H1 (cell line): ENCODE results near the gene ULK3. TPM values are rescaled to one million over a fixed set of nuclear protein-coding genes. Genes with fewer than 3 reads are reported as not detected.

Experiments used
- CTCF ChIA-PET: fragments of 300-600 bp; sonication (Branson Sonifier 250); formaldehyde crosslinking; loops from one replicate; lab custom pipeline; 2021; ENCODE audit not compliant: partially characterized antibody; lab: Charles Lee
- POLR2A ChIA-PET: fragments of 300-600 bp; sonication (Branson Sonifier 250); formaldehyde crosslinking; loops from one replicate; lab custom pipeline; 2021; ENCODE audit warnings: inconsistent platforms; ENCODE audit not compliant: partially characterized antibody; lab: Charles Lee
- DNase-seq, 2 experiments: peaks; one replicate each; pipeline versions ENCODE4 v3.0.0 to v3.0.0-alpha.2; 2010 to 2022; ENCODE audit warnings: low spot score in 2 of 2, low read depth in 1 of 2, mixed read lengths in 1 of 2
- FAIRE-seq: peaks from 2 replicates; lab custom pipeline; 2011; peaks lifted over from hg19 to GRCh38; lab: Jason Lieb, UNC
- H2AFZ ChIP-seq: 2 replicates; pipeline ENCODE4 v1.8.1; 2012; ENCODE audit warnings: low read length, inconsistent platforms
- H2AK5ac ChIP-seq: 2 replicates; pipeline ENCODE4 v1.6.1; 2013; ENCODE audit warnings: low read depth, low read length
- H2BK120ac ChIP-seq: replicated peaks from 2 replicates; pipeline ENCODE3; 2013; ENCODE audit warnings: low read depth, low read length, inconsistent platforms
- H2BK12ac ChIP-seq: 2 replicates; pipeline ENCODE4 v1.6.1; 2013; ENCODE audit warnings: low read depth, low read length
- H2BK15ac ChIP-seq: 2 replicates; pipeline ENCODE4 v1.6.1; 2013; ENCODE audit warnings: low read length
- H2BK20ac ChIP-seq: 2 replicates; pipeline ENCODE4 v1.6.1; 2013; ENCODE audit warnings: low read length
- H2BK5ac ChIP-seq: 2 replicates; pipeline ENCODE4 v1.6.1; 2013; ENCODE audit warnings: low read depth, low read length
- H3K14ac ChIP-seq: 2 replicates; pipeline ENCODE4 v1.6.1; 2013; ENCODE audit warnings: inconsistent platforms; ENCODE audit not compliant: insufficient read length
- H3K18ac ChIP-seq: 2 replicates; pipeline ENCODE4 v1.6.1; 2013; ENCODE audit warnings: low read length; ENCODE audit errors: extremely low read depth
- H3K23ac ChIP-seq: 2 replicates; pipeline ENCODE4 v1.6.1; 2013; ENCODE audit warnings: inconsistent platforms; ENCODE audit not compliant: insufficient read length
- H3K23me2 ChIP-seq: 2 replicates; pipeline ENCODE4 v1.6.1; 2013; ENCODE audit warnings: low read depth, low read length
- H3K27ac ChIP-seq: 2 replicates; pipeline ENCODE4 v1.6.1; 2011; ENCODE audit warnings: low read depth, low read length, inconsistent platforms
- H3K27me3 ChIP-seq, 4 experiments: replicated peaks in 1 of 4; 1 replicate in 1 of 4; 2 replicates in 3 of 4; pipeline versions ENCODE4 v1.6.1 to v1.8.1; 2011 to 2013; ENCODE audit warnings: low read length in 3 of 4, mild to moderate bottlenecking in 3 of 4, inconsistent platforms in 2 of 4, mixed read lengths in 2 of 4, moderate library complexity in 1 of 4; ENCODE audit not compliant: control insufficient read depth in 3 of 4, insufficient read depth in 3 of 4; ENCODE audit errors: extremely low read depth in 1 of 4
- H3K36me3 ChIP-seq, 4 experiments: 2 replicates each; pipeline versions ENCODE4 v1.6.1 to v1.8.1; 2011 to 2013; ENCODE audit warnings: mild to moderate bottlenecking in 4 of 4, low read length in 3 of 4, moderate library complexity in 2 of 4, control low read depth in 1 of 4, inconsistent platforms in 1 of 4; ENCODE audit not compliant: insufficient read depth in 4 of 4, control insufficient read depth in 2 of 4
- H3K4ac ChIP-seq: replicated peaks from 2 replicates; pipeline ENCODE3; 2013; ENCODE audit warnings: low read length, low read depth, mixed read lengths, inconsistent platforms; ENCODE audit not compliant: insufficient read length
- H3K4me1 ChIP-seq, 4 experiments: replicated peaks in 1 of 4; 1 replicate in 1 of 4; 2 replicates in 3 of 4; pipeline versions ENCODE4 v1.6.1 to v1.8.1; 2011 to 2013; ENCODE audit warnings: low read length in 3 of 4, inconsistent platforms in 2 of 4, mixed read lengths in 1 of 4; ENCODE audit not compliant: insufficient read depth in 4 of 4, control insufficient read depth in 3 of 4
- H3K4me2 ChIP-seq, 2 experiments: 2 replicates each; pipeline versions ENCODE4 v1.6.1 to v1.8.1; 2011 to 2013; ENCODE audit warnings: low read depth in 2 of 2, low read length in 2 of 2, control low read depth in 1 of 2, inconsistent platforms in 1 of 2, mild to moderate bottlenecking in 1 of 2; ENCODE audit not compliant: insufficient read depth in 1 of 2
- H3K4me3 ChIP-seq, 4 experiments: fragments of 200-600, 300-600 bp in 1 of 4; sonication (generic), shearing (Covaris generic), sonication (Bioruptor Twin) in 1 of 4; 2 replicates each; pipeline versions ENCODE4 v1.5.1 to v1.8.1; 2011 to 2016; ENCODE audit warnings: low read length in 4 of 4, low read depth in 3 of 4, control low read depth in 2 of 4, inconsistent platforms in 2 of 4, mild to moderate bottlenecking in 2 of 4, mixed read lengths in 1 of 4, moderate library complexity in 1 of 4; ENCODE audit not compliant: insufficient read depth in 2 of 4; ENCODE audit errors: extremely low read depth in 1 of 4
- H3K56ac ChIP-seq: replicated peaks from 2 replicates; pipeline ENCODE3; 2013; ENCODE audit warnings: low read depth, mild to moderate bottlenecking, mixed read lengths, low read length, inconsistent platforms; ENCODE audit not compliant: insufficient read length
- H3K79me1 ChIP-seq: 2 replicates; pipeline ENCODE4 v1.6.1; 2013; ENCODE audit warnings: low read depth, low read length, control low read depth
- H3K79me2 ChIP-seq, 2 experiments: 2 replicates each; pipeline versions ENCODE4 v1.6.1 to v1.8.1; 2012 to 2013; ENCODE audit warnings: low read length in 2 of 2, mild to moderate bottlenecking in 2 of 2, inconsistent platforms in 1 of 2; ENCODE audit not compliant: insufficient read depth in 2 of 2, control insufficient read depth in 1 of 2
- H3K9ac ChIP-seq, 4 experiments: replicated peaks in 1 of 4; 1 replicate in 1 of 4; 2 replicates in 3 of 4; pipeline versions ENCODE4 v1.6.1 to v1.8.1; 2011 to 2013; ENCODE audit warnings: low read depth in 3 of 4, low read length in 3 of 4, control low read depth in 2 of 4, mild to moderate bottlenecking in 2 of 4, moderate library complexity in 2 of 4, inconsistent platforms in 1 of 4; ENCODE audit errors: extremely low read depth in 1 of 4
- H3K9me3 ChIP-seq, 2 experiments: 2 replicates each; pipeline versions ENCODE4 v1.6.1 to v1.8.1; 2012 to 2013; ENCODE audit warnings: mild to moderate bottlenecking in 2 of 2, moderate library complexity in 2 of 2, control low read depth in 1 of 2, inconsistent platforms in 1 of 2, low read depth in 1 of 2, low read length in 1 of 2, mixed read lengths in 1 of 2; ENCODE audit not compliant: insufficient read depth in 2 of 2
- H4K20me1 ChIP-seq, 2 experiments: replicated peaks in 1 of 2; 2 replicates each; pipeline versions ENCODE3 to v1.8.1; 2011 to 2013; ENCODE audit warnings: inconsistent platforms in 2 of 2, low read length in 2 of 2, mild to moderate bottlenecking in 1 of 2; ENCODE audit not compliant: insufficient read depth in 2 of 2, control insufficient read depth in 1 of 2
- H4K5ac ChIP-seq: 2 replicates; pipeline ENCODE4 v1.6.1; 2013; ENCODE audit warnings: low read length, low read depth, mixed read lengths, inconsistent platforms; ENCODE audit not compliant: insufficient read length
- H4K8ac ChIP-seq: 2 replicates; pipeline ENCODE4 v1.8.0; 2013; ENCODE audit warnings: mild to moderate bottlenecking, moderate library complexity, low read length, inconsistent platforms; ENCODE audit not compliant: insufficient read depth; ENCODE audit errors: extremely low read depth
- H4K91ac ChIP-seq: replicated peaks from 2 replicates; pipeline ENCODE3; 2013; ENCODE audit warnings: low read length, mixed read lengths, inconsistent platforms; ENCODE audit not compliant: insufficient read length
- GABPA ChIP-seq: IDR thresholded peaks from 2 replicates; pipeline ENCODE4 v1.6.1; 2011; ENCODE audit warnings: mild to moderate bottlenecking, low read length, moderate library complexity, borderline replicate concordance; ENCODE audit not compliant: insufficient read depth
- GTF2F1 ChIP-seq: IDR thresholded peaks from 2 replicates; pipeline ENCODE4 v1.6.1; 2012; ENCODE audit warnings: low read depth, low read length, improper control_type of control experiment, borderline replicate concordance
- KDM1A ChIP-seq: fragments of 200-600, 300-600 bp; sonication (generic); IDR thresholded peaks from 2 replicates; pipeline ENCODE4 v1.7.1; 2016; ENCODE audit warnings: mild to moderate bottlenecking, low read length, borderline replicate concordance
- RAD21 ChIP-seq, 2 experiments: IDR thresholded peaks in 1 of 2; conservative IDR thresholded peaks in 1 of 2; 2 replicates each; pipeline ENCODE4 v1.6.1; 2011; ENCODE audit warnings: low read depth in 2 of 2, low read length in 2 of 2, improper control_type of control experiment in 1 of 2, inconsistent platforms in 1 of 2, mild to moderate bottlenecking in 1 of 2, moderate library complexity in 1 of 2
- SIRT6 ChIP-seq: IDR thresholded peaks from one replicate; pipeline ENCODE4 v1.7.1; 2012; ENCODE audit warnings: low read length, inconsistent platforms
- SP1 ChIP-seq: IDR thresholded peaks from 2 replicates; pipeline ENCODE4 v1.6.1; 2011; ENCODE audit warnings: low read depth, low read length
- SP2 ChIP-seq: IDR thresholded peaks from 2 replicates; pipeline ENCODE4 v1.6.1; 2012; ENCODE audit warnings: mild to moderate bottlenecking, low read length, inconsistent platforms
- SRF ChIP-seq: IDR thresholded peaks from 2 replicates; pipeline ENCODE4 v1.6.1; 2011; ENCODE audit warnings: mild to moderate bottlenecking, low read depth, low read length, moderate library complexity
- SUZ12 ChIP-seq: fragments of 200-600 bp; sonication (generic); IDR thresholded peaks from 2 replicates; pipeline ENCODE4 v1.6.1; 2012; ENCODE audit warnings: mild to moderate bottlenecking, inconsistent platforms, low read length, moderate library complexity, mixed read lengths
- TAF7 ChIP-seq: optimal IDR thresholded peaks from 2 replicates; pipeline ENCODE3; 2011; ENCODE audit warnings: low read depth, mild to moderate bottlenecking, inconsistent platforms, low read length, moderate library complexity, borderline replicate concordance
- WGBS, 2 experiments: shearing (Covaris generic) in 1 of 2; methylation state at CpG; one replicate each; pipeline versions ENCODE4 v1.1.6 to v1.1.7; 2013 to 2015; ENCODE audit warnings: low lambda C conversion rate in 2 of 2, mixed read lengths in 2 of 2, inconsistent platforms in 1 of 2, low coverage in 1 of 2, missing lambda C conversion rate in 1 of 2; ENCODE audit not compliant: insufficient replicate concordance in 2 of 2, insufficient coverage in 1 of 2, insufficient read length in 1 of 2; ENCODE audit errors: extremely low coverage in 1 of 2, missing lambda C conversion rate in 1 of 2; 5-methylcytosine and 5-hydroxymethylcytosine counted together
- polyA plus RNA-seq, 7 experiments: library from polyadenylated mRNA; depleted of rRNA in 3 of 7; stranded (reverse) in 5 of 7; unstranded in 2 of 7; fragments of >200 nt in 5 of 7; fragments of 200-250 nt in 2 of 7; gene quantifications; 1 replicate in 5 of 7; 2 replicates in 1 of 7; 4 replicates in 1 of 7; pipeline versions ENCODE4 v1.2.1 to v1.2.3, GENCODE V29; 2011 to 2013; ENCODE audit warnings: missing spikeins in 2 of 7, mixed read lengths in 2 of 7
- total RNA-seq: library from RNA; stranded (reverse); fragmentation: NEBNext Ultra II Directional; extraction: Animal tissue kit (Norgen Biotek cat#: 25700); gene quantifications from 2 replicates; pipeline ENCODE4 v1.2.1, GENCODE V29; 2021
- TF ChIP-seq, protein P1 (sequence below): IDR thresholded peaks from 2 replicates; pipeline ENCODE4 v1.6.1; 2012; ENCODE audit warnings: low read length, inconsistent platforms

Gene ULK3
- total and polyA plus RNA-seq, 2 of the 8 experiments (the other 6 are each of a cell fraction or from before 2014, with no cell fraction given): 27.1 to 34.4 TPM

DNA sequence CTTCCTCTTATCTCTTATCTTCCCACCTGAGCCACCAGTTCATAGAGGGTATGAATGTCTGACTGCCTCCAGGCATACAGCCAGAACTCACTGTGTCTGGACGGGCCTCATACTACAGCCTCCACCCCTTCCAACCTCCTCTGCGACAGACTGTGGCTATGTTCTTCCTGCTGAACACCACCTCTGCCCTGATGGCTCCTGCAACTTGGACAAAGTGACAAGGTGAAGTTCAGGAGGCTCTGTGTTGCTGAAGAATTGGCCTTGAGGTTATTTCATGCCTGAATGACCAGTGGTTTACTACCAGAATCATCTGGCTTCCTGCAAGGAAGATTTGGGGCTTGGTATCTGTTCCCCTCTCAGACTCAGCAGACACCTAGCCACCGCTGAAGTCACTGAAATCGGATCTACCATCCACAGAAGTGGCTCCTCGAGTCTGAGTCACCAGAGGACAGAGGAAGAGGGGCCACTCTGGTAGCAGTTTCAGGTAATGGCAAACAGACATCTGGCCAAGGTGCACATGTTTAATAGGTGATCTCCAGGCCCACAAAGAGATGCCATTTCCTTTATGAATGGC is 14.2 kb upstream of the ULK3 start:
- H3K56ac ChIP-seq: no peak overlapping the region
- 88% methylated on average over 5 of the region's 5 CpGs; no CpG with 5 or more reads in 1 of the 2 experiments for WGBS, 2 experiments
- DNase-seq: no peak
- no peak overlapping the region for H3K14ac ChIP-seq
- FAIRE-seq: no peak
- no peak overlapping the region for H2AFZ ChIP-seq
- peaks cover 0 to 1% (median 0%) of the 10 kb centered on the region in 4 experiments; a peak in 1 of 7 replicates for H3K4me1 ChIP-seq
- H2AK5ac ChIP-seq: no peak overlapping the region
- H2BK5ac ChIP-seq: no peak overlapping the region
- no peak overlapping the region for H3K4me3 ChIP-seq
- peaks cover 0 to 4% of the 10 kb centered on the region in 2 experiments; a peak in 1 of 4 replicates for H3K79me2 ChIP-seq
- no peaks in the 10 kb centered on the region for H3K27me3 ChIP-seq
- H3K4me2 ChIP-seq: no peak overlapping the region
- no peak overlapping the region for H3K27ac ChIP-seq
- no peaks in the 10 kb centered on the region for H3K9me3 ChIP-seq
- peaks cover 2 to 11% (median 7%) of the 10 kb centered on the region in 4 experiments; a peak in 6 of 8 replicates for H3K36me3 ChIP-seq
- no peak overlapping the region for H2BK12ac ChIP-seq
- H3K23ac ChIP-seq: no peak overlapping the region
- H3K4ac ChIP-seq: no peak overlapping the region
- no peak overlapping the region for H2BK15ac ChIP-seq
- no peaks in the 10 kb centered on the region for H3K23me2 ChIP-seq
- no peak overlapping the region for H4K5ac ChIP-seq
- no peak overlapping the region for H2BK20ac ChIP-seq
- H4K8ac ChIP-seq: no peak overlapping the region
- H3K9ac ChIP-seq: no peak overlapping the region
- no peak overlapping the region for H3K18ac ChIP-seq
- ChIA-PET POLR2A (interaction anchor here (1.0 to 2.3 kb wide), 3 partner anchors 13 to 49 kb away, joined by 3 to 6 read pairs (median 4); partner anchors contain the start of genes FAM219B and ULK3), CTCF (interaction anchor here (0.8 to 4.9 kb wide), 8 partner anchors 11 to 87 kb away, joined by 3 to 24 read pairs (median 4); partner anchors contain the start of gene ULK3)
- H4K20me1 ChIP-seq: peaks cover 0 to 7% of the 10 kb centered on the region in 2 experiments
- H4K91ac ChIP-seq: no peak overlapping the region
- H2BK120ac ChIP-seq: no peak overlapping the region
- H3K79me1 ChIP-seq: peaks cover 6% of the 10 kb centered on the region
- TF ChIP-seq, protein P1, sequence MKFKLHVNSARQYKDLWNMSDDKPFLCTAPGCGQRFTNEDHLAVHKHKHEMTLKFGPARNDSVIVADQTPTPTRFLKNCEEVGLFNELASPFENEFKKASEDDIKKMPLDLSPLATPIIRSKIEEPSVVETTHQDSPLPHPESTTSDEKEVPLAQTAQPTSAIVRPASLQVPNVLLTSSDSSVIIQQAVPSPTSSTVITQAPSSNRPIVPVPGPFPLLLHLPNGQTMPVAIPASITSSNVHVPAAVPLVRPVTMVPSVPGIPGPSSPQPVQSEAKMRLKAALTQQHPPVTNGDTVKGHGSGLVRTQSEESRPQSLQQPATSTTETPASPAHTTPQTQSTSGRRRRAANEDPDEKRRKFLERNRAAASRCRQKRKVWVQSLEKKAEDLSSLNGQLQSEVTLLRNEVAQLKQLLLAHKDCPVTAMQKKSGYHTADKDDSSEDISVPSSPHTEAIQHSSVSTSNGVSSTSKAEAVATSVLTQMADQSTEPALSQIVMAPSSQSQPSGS: no peak
- no peak for TF ChIP-seq SUZ12
- no peak for TF ChIP-seq SIRT6
- no peak for TF ChIP-seq TAF7
- no peak for TF ChIP-seq GABPA
- no peak for TF ChIP-seq SRF
- TF ChIP-seq GTF2F1: no peak
- no peak for TF ChIP-seq RAD21 (IDR thresholded peaks at IDR 0.05 in 1 of 2, conservative IDR thresholded peaks at IDR 0.05 in 1 of 2; ENCODE audit: low read depth in 2 of 2, low read length in 2 of 2)
- no peak for TF ChIP-seq SP2
- no peak for TF ChIP-seq SP1
- TF ChIP-seq KDM1A: no peak
